Kidney (tissue), 14 donors: ENCODE measurements around the gene DAND5. TPM values are rescaled to one million over a fixed set of nuclear protein-coding genes. Genes with fewer than 3 reads are reported as not detected.
A peak's percentile ranks its signal among the peaks of the same experiment; 100 is the strongest.

ENCODE experiments used
- DNase-seq, 5 donors: peaks; one replicate each; pipeline ENCODE4 v3.0.0-alpha.2; 2013 to 2020
- FAIRE-seq: peaks from 2 replicates; lab custom pipeline; 2012; peaks lifted over from hg19 to GRCh38; lab: Jason Lieb, UNC
- H3K27ac ChIP-seq, 2 donors: one replicate each; pipeline ENCODE4 v1.7.0; 2013; ENCODE audit warnings: low read depth in 2 of 2, low read length in 2 of 2, inconsistent platforms in 1 of 2
- H3K27me3 ChIP-seq: one replicate; pipeline ENCODE4 v1.7.1; 2013; ENCODE audit warnings: low read length, inconsistent platforms; ENCODE audit not compliant: control insufficient read depth, insufficient read depth
- H3K36me3 ChIP-seq, 3 donors: one replicate each; pipeline versions ENCODE4 v1.7.0 to v1.7.1; 2013; ENCODE audit warnings: low read length in 3 of 3, control low read depth in 1 of 3, inconsistent platforms in 1 of 3; ENCODE audit not compliant: insufficient read depth in 3 of 3, control insufficient read depth in 2 of 3
- H3K4me1 ChIP-seq, 3 donors: one replicate each; pipeline versions ENCODE4 v1.7.0 to v1.7.1; 2013; ENCODE audit warnings: low read length in 3 of 3, inconsistent platforms in 1 of 3, low read depth in 1 of 3; ENCODE audit not compliant: control insufficient read depth in 2 of 3, insufficient read depth in 2 of 3
- H3K4me3 ChIP-seq, 3 donors: one replicate each; pipeline versions ENCODE4 v1.7.0 to v1.8.1; 2013; ENCODE audit warnings: low read length in 3 of 3, control low read depth in 1 of 3, inconsistent platforms in 1 of 3
- H3K9ac ChIP-seq, 3 donors: one replicate each; pipeline versions ENCODE4 v1.7.0 to v1.7.1; 2013; ENCODE audit warnings: low read length in 3 of 3, control low read depth in 1 of 3, inconsistent platforms in 1 of 3
- H3K9me3 ChIP-seq, 3 donors: one replicate each; pipeline versions ENCODE4 v1.7.0 to v1.7.1; 2013; ENCODE audit warnings: low read length in 3 of 3, control low read depth in 1 of 3, inconsistent platforms in 1 of 3; ENCODE audit not compliant: control insufficient read depth in 2 of 3, insufficient read depth in 1 of 3
- CTCF ChIP-seq: IDR thresholded peaks from 3 replicates; pipeline ENCODE4 v1.5.1; 2012; ENCODE audit warnings: mild to moderate bottlenecking, moderate library complexity, borderline replicate concordance; ENCODE audit not compliant: insufficient read depth; ENCODE audit errors: extremely low read depth
- intact Hi-C: fragments of 100-400 bp; cut with DNase I; formaldehyde crosslinking; loops from one replicate; pipeline ENCODE4 v1.11.1; 2022
- polyA plus RNA-seq: library from polyadenylated mRNA; stranded (reverse); fragments of 350-450 nt; fragmentation: Illumina TruSeq; extraction: RNeasy Lipid Tissue Mini Kit (QIAGEN cat#74804); gene quantifications from one replicate; pipeline ENCODE4 v1.2.3, GENCODE V29; 2014; ENCODE audit warnings: low read depth, low replicate concordance; ENCODE audit not compliant: insufficient read depth
- total RNA-seq: library from RNA; stranded (reverse); fragmentation: NEBNext Ultra II Directional; extraction: Animal tissue kit (Norgen Biotek cat#: 25700); gene quantifications from one replicate; pipeline ENCODE4 v1.2.1, GENCODE V29; 2021
- donor health status: control.
- donor health status: control.
- donor health status: control.
- donor health status: control.
- donor health status: control.
- donor health status: DM: yes; HTN: yes; CAD: no.
- donor health status: Normal renal cell carcinoma (clear cell type).

DAND5 gene
- total and polyA plus RNA-seq, 2 donors from 2014 or later, result not detected

DNA sequence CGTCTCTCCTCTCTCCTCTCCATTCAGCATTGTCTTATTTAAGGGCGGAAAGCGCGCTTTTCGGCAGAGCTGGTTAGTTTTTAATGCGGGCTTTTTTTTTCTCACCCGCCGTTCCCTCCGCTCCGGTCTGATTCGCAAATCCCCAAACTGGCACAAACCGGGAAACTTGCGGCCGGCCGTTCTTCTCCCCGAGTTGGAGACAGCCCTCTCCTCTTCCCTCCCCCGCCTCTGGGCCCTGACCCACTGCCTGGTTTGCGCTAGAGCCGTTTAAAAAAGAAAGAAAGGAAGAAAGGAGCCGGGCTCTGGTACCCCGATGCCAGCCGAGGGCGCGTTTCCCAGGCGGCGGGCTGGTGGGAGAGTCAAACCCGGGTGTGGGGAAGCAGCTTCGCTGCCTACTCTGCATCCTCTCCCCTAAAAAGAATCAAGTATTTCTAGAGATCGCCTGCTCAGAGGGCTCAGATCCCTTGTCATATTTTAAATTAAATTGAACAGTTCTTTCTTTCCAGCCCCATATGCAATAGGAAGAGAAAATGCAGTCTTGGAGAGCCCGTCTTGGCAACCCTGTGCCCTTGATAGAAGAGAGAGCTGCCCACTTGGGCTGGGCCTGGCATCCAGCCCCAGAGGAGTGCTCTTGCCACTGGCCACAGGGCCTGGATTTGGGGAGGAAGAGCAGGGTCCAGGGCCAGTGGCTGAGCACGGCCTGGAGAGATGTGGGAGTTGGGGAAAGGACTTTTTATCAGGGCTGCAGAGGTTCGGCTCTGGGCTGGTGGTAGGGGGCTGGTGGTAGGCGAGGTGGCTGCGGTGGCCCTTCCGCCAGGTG, 44.9 kb downstream of the DAND5 start:
- H3K9ac ChIP-seq, result no peak overlapping the region
- no peak for FAIRE-seq
- no peak for DNase-seq

GRCh38 chr19:13014921-13015280, 45.5 kb downstream of the DAND5 start:
- no peaks in the 10 kb centered on the region for H3K9me3 ChIP-seq
- TF ChIP-seq CTCF, result no peak
- peaks cover 57% of the 10 kb centered on the region for H3K27me3 ChIP-seq
- no peaks in the 10 kb centered on the region for H3K36me3 ChIP-seq
- H3K9ac ChIP-seq, result no peak overlapping the region
- no peak overlapping the region for H3K27ac ChIP-seq
- peaks cover 0 to 14% (median 0%) of the 10 kb centered on the region in 3 donors for H3K4me1 ChIP-seq
- H3K4me3 ChIP-seq, result no peak overlapping the region
- intact Hi-C loops, result no loop called here
- FAIRE-seq (no peak), DNase-seq (no peak)

More for the DNA sequence above, 44.9 kb downstream of the DAND5 start:
- peaks cover 0 to 16% (median 0%) of the 10 kb centered on the region in 3 donors for H3K4me1 ChIP-seq
- no peak for TF ChIP-seq CTCF
- peaks cover 55% of the 10 kb centered on the region for H3K27me3 ChIP-seq
- H3K36me3 ChIP-seq, result no peaks in the 10 kb centered on the region
- H3K27ac ChIP-seq, result no peak overlapping the region
- peak overlapping the region in 1 of 3 donors; percentile 24 for H3K4me3 ChIP-seq
- intact Hi-C loops, result no loop called here
- H3K9me3 ChIP-seq, result no peaks in the 10 kb centered on the region

DNA sequence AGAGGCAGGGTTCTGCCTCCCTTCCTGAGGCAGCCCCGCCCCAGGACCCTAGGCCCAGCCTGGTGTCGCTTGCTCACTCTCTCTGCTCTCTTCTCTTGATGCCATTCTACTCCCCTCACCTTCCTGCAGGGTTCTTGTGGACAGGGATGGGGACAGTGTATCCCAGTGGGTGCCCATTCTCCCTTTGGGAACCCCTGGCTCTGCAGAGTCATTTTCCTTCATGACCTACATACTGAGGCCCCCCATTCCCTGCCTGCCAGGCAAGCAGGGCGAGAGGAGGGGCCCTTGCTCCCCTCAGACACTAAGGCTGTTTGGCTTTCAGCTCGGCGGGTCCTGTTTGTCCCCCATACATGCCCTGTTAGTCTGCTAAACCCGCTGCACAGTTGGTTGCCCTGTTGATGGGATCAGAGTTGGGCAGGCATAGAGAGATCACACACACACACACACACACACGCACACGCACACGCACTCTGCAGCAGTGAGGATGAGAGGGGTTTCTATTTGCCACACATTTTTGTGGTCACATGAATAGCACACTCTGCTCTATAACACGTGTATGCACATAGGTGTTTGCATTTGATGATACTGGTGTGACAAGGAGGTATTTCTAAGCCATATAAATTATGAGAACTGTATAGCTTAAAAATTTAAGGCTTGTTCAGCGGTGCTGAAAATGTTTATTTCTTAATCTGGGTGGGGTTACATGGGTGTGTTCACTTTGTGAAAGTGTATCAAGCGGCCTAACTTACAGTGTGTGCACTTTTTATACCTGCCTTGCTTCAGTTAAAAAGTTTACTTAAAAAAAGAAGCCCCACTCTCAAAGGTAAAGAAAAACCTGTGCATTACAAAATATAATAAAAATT, 46.2 kb downstream of the DAND5 start:
- TF ChIP-seq CTCF, result no peak
- Histone ChIP-seq H3K27ac (no peak overlapping the region), H3K4me3 (no peak overlapping the region), H3K9ac (no peak overlapping the region), H3K36me3 (no peaks in the 10 kb centered on the region), H3K9me3 (no peaks in the 10 kb centered on the region), H3K27me3 (peaks cover 55% of the 10 kb centered on the region), H3K4me1 (peaks cover 0 to 10% (median 0%) of the 10 kb centered on the region in 3 donors)
- intact Hi-C loops, result no loop called here
- FAIRE-seq, result no peak
- DNase-seq, result no peak
